Uterus (tissue), 2 donors: ENCODE results near the gene KRTAP5-5.

Source experiments
- POLR2A ChIP-seq, 2 donors: fragments of 450-650 bp; IDR thresholded peaks; one replicate each; pipeline ENCODE4 v1.6.1; 2016; ENCODE audit warnings: antibody characterized with exemption in 2 of 2, mild to moderate bottlenecking in 1 of 2, moderate library complexity in 1 of 2
- TF ChIP-seq, protein P1 (sequence below), 4 experiments: fragments of 200-600 bp in 2 of 4; fragments of 450-650 bp in 2 of 4; sonication (generic) in 2 of 4; IDR thresholded peaks; one replicate each; pipeline ENCODE4 v1.5.1; 2016 to 2019; ENCODE audit warnings: antibody characterized with exemption in 4 of 4, mild to moderate bottlenecking in 2 of 4, moderate library complexity in 1 of 4

DNA sequence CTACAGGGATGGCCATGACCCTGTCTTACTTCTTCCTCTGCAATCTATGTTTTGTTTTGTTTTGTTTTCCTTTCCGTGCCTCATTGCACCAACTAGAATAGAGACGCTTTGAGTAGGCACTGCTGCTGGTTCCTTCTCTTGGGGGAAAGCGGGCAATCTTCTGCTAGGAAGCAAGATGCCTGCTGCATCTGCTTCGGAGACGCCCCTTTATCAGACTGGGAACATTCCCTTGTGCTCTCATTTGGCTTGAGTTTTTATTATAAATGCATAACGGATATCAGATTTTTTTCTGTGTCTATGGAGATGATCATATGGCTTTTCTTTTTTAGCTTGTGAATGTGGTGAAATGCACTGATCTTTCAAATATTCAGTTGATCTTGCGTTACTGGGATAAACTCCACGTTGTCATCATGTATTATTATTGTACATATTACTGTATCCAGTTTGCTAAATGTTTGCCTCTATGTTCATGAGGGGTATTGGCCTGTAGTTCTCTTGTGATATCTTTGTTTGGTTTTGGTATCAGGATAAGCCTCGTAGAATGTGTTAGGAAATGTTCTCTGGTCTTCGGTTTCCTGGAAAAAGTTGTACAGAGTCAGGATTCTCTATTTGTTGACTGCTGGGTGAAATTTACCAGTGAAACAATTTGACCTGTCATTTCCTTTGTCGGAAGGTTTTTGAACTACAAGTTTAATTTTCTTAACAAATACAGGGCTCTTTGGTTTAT is 44.0 kb downstream of the KRTAP5-5 start:
- TF ChIP-seq, protein P1, sequence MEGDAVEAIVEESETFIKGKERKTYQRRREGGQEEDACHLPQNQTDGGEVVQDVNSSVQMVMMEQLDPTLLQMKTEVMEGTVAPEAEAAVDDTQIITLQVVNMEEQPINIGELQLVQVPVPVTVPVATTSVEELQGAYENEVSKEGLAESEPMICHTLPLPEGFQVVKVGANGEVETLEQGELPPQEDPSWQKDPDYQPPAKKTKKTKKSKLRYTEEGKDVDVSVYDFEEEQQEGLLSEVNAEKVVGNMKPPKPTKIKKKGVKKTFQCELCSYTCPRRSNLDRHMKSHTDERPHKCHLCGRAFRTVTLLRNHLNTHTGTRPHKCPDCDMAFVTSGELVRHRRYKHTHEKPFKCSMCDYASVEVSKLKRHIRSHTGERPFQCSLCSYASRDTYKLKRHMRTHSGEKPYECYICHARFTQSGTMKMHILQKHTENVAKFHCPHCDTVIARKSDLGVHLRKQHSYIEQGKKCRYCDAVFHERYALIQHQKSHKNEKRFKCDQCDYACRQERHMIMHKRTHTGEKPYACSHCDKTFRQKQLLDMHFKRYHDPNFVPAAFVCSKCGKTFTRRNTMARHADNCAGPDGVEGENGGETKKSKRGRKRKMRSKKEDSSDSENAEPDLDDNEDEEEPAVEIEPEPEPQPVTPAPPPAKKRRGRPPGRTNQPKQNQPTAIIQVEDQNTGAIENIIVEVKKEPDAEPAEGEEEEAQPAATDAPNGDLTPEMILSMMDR (IDR thresholded peaks at IDR 0.05), result no peak
- no peak for TF ChIP-seq POLR2A (IDR thresholded peaks at IDR 0.05)
